Measurements from ENCODE around the gene TMPRSS11F.

The TMPRSS11F gene

GRCh38 chr4:68109868-68110267, 19.8 kb downstream of the TMPRSS11F start:
- DNase-seq, result no peak
- intact Hi-C loops (cut with DNase I), result no loop called here

- no peak for DNase-seq
- intact Hi-C loops (cut with DNase I), result no loop called here
These were observed 46.9 kb downstream of the TMPRSS11F start for GRCh38 chr4:68082758-68083157.

GRCh38 chr4:68079928-68080327, 49.7 kb downstream of the TMPRSS11F start:
- DNase-seq, result no peak
- intact Hi-C loops (cut with DNase I), result no loop called here

- intact Hi-C loops (cut with DNase I), result no loop called here
- DNase-seq, result no peak
These were observed 51.9 kb downstream of the TMPRSS11F start for GRCh38 chr4:68077737-68078136.

GRCh38 chr4:68077301-68077700, 52.4 kb downstream of the TMPRSS11F start:
- intact Hi-C loops (cut with DNase I), result no loop called here

GRCh38 chr4:68076194-68076593, 53.5 kb downstream of the TMPRSS11F start:
- intact Hi-C loops (cut with DNase I), result no loop called here
- no peak for DNase-seq

More at GRCh38 chr4:68077301-68077700, 52.4 kb downstream of the TMPRSS11F start:
- no peak for DNase-seq

GRCh38 chr4:68074397-68074796, 55.3 kb downstream of the TMPRSS11F start:
- intact Hi-C loops (cut with DNase I), result no loop called here
- peak in 1 of 42 donors; percentile 3 for DNase-seq

GRCh38 chr4:68070302-68070701, 59.4 kb downstream of the TMPRSS11F start:
- no peak for DNase-seq
- intact Hi-C loops (cut with DNase I), result no loop called here

GRCh38 chr4:68062501-68062900, 67.2 kb downstream of the TMPRSS11F start:
- DNase-seq, result peak in 26 of 42 donors; percentile 4 to 75 (median 30)

GRCh38 chr4:68038272-68038671, 91.4 kb downstream of the TMPRSS11F start:
- intact Hi-C loops (cut with DNase I), result no loop called here
- no peak for DNase-seq

More at GRCh38 chr4:68062501-68062900, 67.2 kb downstream of the TMPRSS11F start:
- intact Hi-C loops (cut with DNase I), result no loop called here

GRCh38 chr4:68021185-68021584, 108.5 kb downstream of the TMPRSS11F start:
- intact Hi-C loops (cut with DNase I), result no loop called here
- DNase-seq, result no peak

- no peak for DNase-seq
- intact Hi-C loops (cut with DNase I), result no loop called here
These were observed 118.0 kb downstream of the TMPRSS11F start for GRCh38 chr4:68011684-68012083.
